EH (cell line): ENCODE data around the gene POU6F1.

Experiments
- DNase-seq: peaks from one replicate; pipeline ENCODE4 v3.0.0-alpha.2; 2015; ENCODE audit warnings: low read depth

Gene POU6F1

GRCh38 chr12:51197736-51198567, 19.9 kb downstream of the POU6F1 start:
- DNase-seq, result no peak

- DNase-seq, result no peak
Measured at GRCh38 chr12:51196547-51196946, 21.3 kb downstream of the POU6F1 start.

- DNase-seq, result no peak
Measured at GRCh38 chr12:51195841-51196240, 22.0 kb downstream of the POU6F1 start.

DNA sequence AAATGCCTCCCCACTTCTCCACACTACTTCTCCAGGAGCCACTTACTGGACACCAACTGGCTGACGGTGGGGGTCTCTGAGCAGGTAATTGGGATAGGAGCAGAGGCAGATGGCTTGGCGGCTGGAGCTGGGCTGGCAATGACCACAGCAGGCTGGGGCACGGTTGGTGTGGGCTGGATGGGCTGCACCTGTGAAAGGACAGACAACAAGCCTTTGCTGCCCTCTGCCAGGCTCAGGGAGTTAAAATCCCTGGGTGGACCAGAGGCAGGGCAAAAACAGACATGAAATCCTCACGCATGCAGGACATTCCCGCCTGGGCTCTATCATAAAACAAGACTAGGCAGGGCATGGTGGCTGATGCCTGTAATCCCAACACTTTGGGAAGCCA, 25.6 kb downstream of the POU6F1 start:
- DNase-seq, result no peak

GRCh38 chr12:51191516-51192283, 26.2 kb downstream of the POU6F1 start:
- DNase-seq, result no peak

DNA sequence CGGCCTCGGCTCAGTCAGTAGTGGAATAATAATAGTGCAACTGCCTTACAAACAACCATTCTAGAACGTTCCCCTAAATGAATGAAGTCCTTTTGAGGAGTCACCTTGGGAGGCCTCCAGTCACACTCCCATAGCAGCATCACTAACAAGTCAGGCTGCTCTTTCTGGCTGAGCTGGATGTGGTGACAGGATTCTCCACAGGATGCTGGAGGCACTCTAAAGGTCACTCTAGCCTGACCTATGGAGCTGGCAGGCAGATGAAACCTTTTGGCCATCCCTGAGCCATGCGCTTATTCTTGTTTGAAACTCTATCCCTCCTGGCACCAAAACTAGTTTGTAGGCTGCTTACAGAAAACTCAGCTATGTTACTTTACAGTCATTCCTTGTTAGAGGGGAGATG, 27.0 kb downstream of the POU6F1 start:
- DNase-seq, result peak; percentile 6

DNA sequence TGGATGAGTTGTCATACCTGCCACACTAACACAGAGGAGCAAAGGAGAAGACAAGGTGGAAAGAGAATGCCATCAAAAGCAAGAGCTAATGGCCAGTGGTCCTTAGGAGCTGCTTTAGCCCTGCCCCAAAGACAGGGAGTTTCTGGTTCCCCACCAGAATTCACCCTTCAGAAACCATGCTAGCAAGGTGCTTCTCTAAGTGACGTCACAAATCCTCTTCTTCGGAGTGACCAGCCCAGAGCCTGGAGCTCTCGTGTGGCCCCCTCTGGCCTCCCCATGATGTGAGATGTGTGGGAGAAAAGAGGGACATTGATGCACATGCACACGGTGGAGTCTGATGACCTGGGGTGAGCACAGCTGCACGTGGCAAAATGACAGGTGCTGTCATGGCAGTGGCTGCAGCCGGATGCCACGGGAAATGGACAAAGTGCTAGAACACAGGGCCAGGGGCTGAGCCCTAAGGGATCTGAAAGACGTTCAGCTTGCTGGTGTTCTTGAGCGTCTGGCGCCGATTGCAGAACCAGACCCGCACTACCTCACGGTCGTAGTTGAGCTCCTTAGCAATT, 28.0 kb downstream of the POU6F1 start:
- DNase-seq, result no peak

DNA sequence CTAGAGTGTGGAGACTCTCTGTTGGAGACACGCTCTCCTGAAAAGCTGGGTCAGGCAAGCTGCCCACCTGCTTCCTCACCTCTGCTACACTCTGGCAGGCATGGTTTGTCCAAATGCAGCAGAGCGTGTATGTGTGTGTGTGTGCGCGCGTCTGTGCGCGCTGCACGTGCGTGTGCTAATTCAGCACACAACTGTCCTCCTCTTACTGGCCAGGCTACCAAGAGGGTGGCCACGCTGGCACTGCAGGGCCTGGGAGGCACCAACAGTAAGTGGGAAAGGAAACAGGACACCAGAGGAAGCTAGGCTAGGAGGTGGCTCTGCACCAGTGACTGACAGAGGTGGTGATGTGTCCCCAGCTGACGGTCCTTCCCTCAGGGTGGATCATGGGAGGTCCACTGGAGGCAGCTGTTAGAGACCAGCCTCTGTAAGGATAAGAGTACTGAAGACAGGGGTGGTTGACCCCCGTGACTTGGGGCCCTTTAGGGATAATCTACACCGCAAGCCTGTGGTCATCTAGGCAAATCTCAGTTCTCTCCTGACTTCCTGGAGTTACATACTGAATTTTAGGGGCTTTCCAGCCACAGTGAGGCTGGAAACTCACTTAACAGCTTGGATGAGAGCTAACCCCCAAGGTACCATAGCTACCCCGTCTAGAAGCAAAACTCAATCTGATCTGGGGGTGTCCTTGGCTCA, 29.4 kb downstream of the POU6F1 start:
- no peak for DNase-seq

GRCh38 chr12:51187370-51187987, 30.4 kb downstream of the POU6F1 start:
- DNase-seq, result no peak

DNA sequence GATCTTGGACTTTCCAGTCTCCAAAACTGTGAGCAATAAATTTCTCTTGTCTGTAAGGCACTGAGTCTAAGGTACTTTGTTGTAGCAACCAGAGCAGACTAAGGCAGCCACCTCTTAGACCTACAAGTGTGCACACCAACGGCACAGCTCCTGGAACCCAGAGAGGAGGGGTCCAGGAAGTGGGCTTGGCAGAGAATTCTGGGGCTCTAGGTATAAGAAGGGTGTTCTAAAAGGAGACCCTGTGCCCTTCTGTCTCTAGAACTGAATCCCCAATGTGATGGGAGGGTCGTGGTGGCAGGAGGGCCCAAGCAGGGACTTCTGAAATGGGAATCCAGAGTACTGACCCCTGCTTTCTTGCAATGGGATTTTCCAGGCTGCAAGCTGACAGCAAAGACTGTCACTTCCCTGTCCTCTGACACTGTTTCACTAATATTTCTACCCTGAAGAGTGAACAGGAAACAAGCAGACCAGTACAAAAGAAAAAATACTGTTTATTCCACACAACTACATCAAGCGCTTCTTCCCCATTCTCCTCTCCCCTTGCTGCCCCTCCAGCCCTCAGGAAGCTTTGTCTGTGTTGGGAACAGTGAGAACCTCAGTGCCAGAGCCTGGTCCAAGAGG, 31.3 kb downstream of the POU6F1 start:
- DNase-seq, result no peak

- DNase-seq, result no peak
Measured at GRCh38 chr12:51185171-51185717, 32.6 kb downstream of the POU6F1 start.

GRCh38 chr12:51183816-51184215, 34.0 kb downstream of the POU6F1 start:
- peak; percentile 63 for DNase-seq

- DNase-seq, result no peak
Measured at GRCh38 chr12:51183349-51183748, 34.5 kb downstream of the POU6F1 start.

- no peak for DNase-seq
Measured at GRCh38 chr12:51181558-51181957, 36.3 kb downstream of the POU6F1 start.

DNA sequence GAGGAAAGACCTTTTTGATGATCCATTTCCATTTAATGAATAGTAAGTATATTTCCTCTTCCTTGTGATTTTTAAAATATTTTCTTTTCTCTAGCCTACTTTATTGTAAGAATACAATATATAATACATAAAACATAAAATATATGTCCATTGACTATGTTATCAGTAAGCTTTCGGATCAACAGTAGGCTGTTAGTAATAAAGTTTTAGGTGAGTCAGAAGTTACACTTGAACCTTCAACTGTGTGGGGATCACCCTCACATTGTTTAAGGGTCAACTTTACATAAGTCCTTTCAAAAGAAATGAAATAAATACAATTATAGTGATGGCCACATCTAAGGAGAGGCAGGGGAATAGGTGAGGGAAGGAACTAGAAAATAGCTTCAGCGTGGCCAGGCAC, 40.0 kb downstream of the POU6F1 start:
- no peak for DNase-seq

GRCh38 chr12:51174501-51174900, 43.4 kb downstream of the POU6F1 start:
- DNase-seq, result no peak

DNA sequence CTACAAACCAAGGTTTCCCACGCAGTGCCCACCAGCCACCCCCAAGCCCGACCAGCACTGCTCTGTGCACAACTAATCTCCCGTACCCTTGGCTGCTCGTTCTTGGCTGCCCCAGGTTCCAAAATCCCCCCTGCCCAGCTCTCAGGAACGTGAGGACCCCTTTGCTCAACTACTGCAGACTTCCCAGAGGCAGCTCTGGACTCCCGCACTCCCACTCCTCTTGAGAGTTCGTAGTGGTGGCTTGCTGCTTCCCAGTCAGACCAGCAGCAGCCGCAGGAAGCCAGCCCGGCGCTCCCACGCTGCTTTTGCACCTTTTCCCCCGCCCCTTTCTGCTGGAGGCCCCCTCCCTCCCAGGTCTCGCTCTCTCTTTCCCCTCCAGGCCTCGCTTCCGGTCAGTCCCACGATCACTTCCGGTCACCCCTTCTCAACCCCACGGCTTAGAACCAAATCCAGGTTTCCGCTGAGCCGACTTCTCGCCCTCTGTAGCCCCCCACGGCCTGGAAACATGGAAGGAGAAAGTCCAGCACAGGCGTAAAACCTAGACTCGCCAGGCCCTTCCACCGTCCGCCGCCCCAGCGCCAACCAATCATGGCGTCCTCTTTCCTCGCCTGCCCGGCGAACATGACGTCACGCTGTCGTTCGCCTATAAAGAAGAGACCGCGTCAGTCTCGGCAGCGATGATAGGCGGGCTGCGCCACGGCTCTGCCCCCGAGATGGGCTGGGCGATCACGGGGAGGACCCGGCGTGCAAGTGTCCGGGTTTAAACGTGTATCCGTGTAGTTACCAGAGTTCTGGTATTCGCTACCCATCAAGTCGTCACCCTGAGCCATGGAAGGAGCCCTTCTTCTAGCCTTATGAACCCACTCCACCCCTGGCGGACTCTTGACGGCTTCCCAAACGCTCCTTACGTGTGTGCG, 45.1 kb downstream of the POU6F1 start, which contains the start of gene TFCP2:
Gene TFCP2 (minus strand): TSS at position 621 of the 917 bp plus-strand sequence. CDS start 713 bp downstream, outside the sequence.
- DNase-seq, result peak; percentile 97

DNA sequence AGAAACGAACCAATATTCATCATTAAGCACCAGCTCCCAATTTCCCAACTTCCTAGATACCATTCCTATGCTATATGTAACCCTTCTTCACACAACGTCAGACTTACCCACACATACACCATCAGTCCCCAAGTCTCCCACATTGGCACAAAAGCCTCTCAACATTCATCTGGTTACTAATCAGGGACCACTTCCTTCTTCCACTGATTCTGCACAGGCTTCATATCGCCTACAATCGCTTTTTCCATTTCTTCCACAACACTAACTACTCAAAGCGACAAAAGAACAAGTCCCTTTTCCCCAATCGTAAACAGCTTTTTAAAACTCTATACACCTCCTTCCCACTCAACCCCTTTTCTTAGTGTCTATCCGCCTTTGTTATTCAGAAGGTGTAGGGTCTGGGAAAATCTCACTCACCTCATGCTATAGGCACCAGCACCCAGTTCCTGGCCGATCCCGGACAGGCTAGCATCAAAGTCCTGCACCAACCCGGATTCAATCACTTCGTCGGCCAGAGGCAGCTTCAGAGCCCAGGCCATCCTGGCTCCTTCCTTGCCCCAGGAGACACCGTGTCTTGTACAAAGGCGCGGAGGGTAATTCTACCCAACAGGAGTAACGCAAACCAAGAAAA, 45.9 kb downstream of the POU6F1 start:
- peak; percentile 42 for DNase-seq

- no peak for DNase-seq
Measured at GRCh38 chr12:51163795-51164194, 54.1 kb downstream of the POU6F1 start.
